Neural cell (in vitro differentiated cells): ENCODE data around the gene OR6C3. TPM values are rescaled to one million over a fixed set of nuclear protein-coding genes. Genes with fewer than 3 reads are reported as not detected.

Experiments
- H2AFZ ChIP-seq: fragments of 200-600, 300-800 bp; sonication (generic), shearing (Covaris generic); 2 replicates; pipeline ENCODE4 v1.6.0; 2014; ENCODE audit warnings: low read depth, mild to moderate bottlenecking, antibody characterized with exemption, low read length, moderate library complexity
- H3F3A ChIP-seq: fragments of 200-600 bp; shearing (Covaris generic); 2 replicates; pipeline ENCODE4 v1.6.1; 2016; ENCODE audit warnings: mild to moderate bottlenecking, moderate library complexity, mixed read lengths, antibody characterized with exemption, low read length; ENCODE audit not compliant: insufficient read depth, poor library complexity, severe bottlenecking
- H3K27ac ChIP-seq: fragments of 200-600, 300-800 bp; sonication (generic), shearing (Covaris generic); 2 replicates; pipeline ENCODE4 v1.5.1; 2014; ENCODE audit warnings: mild to moderate bottlenecking, low read length, moderate library complexity
- H3K27me3 ChIP-seq: fragments of 300-800, 200-600 bp; sonication (generic), shearing (Covaris generic); 2 replicates; pipeline ENCODE4 v1.6.0; 2014; ENCODE audit warnings: mild to moderate bottlenecking, low read depth, low read length, moderate library complexity; ENCODE audit not compliant: insufficient read depth
- H3K36me3 ChIP-seq: fragments of 300-800, 200-600 bp; sonication (generic), shearing (Covaris generic); 2 replicates; pipeline ENCODE4 v1.5.1; 2014; ENCODE audit warnings: mild to moderate bottlenecking, antibody characterized with exemption, low read length, moderate library complexity; ENCODE audit not compliant: insufficient read depth
- H3K4me2 ChIP-seq: fragments of 300-800, 200-600 bp; sonication (generic), shearing (Covaris generic); 2 replicates; pipeline ENCODE4 v1.6.0; 2014; ENCODE audit warnings: mild to moderate bottlenecking, low read length
- H3K4me3 ChIP-seq: fragments of 300-800, 200-600 bp; sonication (generic), shearing (Covaris generic); 2 replicates; pipeline ENCODE4 v1.5.1; 2014; ENCODE audit warnings: mild to moderate bottlenecking, low read length, moderate library complexity
- H3K79me2 ChIP-seq: fragments of 200-600 bp; shearing (Covaris generic); replicated peaks from 2 replicates; pipeline ENCODE4 v1.6.0; 2014; ENCODE audit warnings: mild to moderate bottlenecking, low read length, moderate library complexity; ENCODE audit not compliant: insufficient read depth
- H3K9ac ChIP-seq: fragments of 300-800, 200-600 bp; sonication (generic), shearing (Covaris generic); 2 replicates; pipeline ENCODE4 v1.6.1; 2016; ENCODE audit warnings: mild to moderate bottlenecking, low read length, mixed read lengths
- H3K9me2 ChIP-seq: fragments of 200-600 bp; shearing (Covaris generic); 2 replicates; pipeline ENCODE4 v1.6.1; 2016; ENCODE audit warnings: mild to moderate bottlenecking, low read length, mixed read lengths; ENCODE audit not compliant: insufficient read depth
- H3K9me3 ChIP-seq: fragments of 200-600, 300-800 bp; sonication (generic), shearing (Covaris generic); 2 replicates; pipeline ENCODE4 v1.6.1; 2016; ENCODE audit warnings: mild to moderate bottlenecking, mixed run types, low read length, moderate library complexity, mixed read lengths
- H4K20me1 ChIP-seq: fragments of 200-600 bp; shearing (Covaris generic); 2 replicates; pipeline ENCODE4 v1.6.1; 2016; ENCODE audit warnings: mild to moderate bottlenecking, mixed run types; ENCODE audit not compliant: insufficient read depth
- EP300 ChIP-seq: fragments of 450-650 bp; conservative IDR thresholded peaks from 2 replicates; pipeline ENCODE4 v1.6.1; 2014; ENCODE audit warnings: antibody characterized with exemption, mild to moderate bottlenecking, moderate library complexity; ENCODE audit not compliant: poor library complexity, severe bottlenecking
- EZH2 ChIP-seq: fragments of 200-600, 300-800 bp; shearing (Covaris generic), sonication (generic); IDR thresholded peaks from 2 replicates; pipeline ENCODE4 v1.6.1; 2014; ENCODE audit warnings: antibody characterized with exemption, low read length, borderline replicate concordance, mild to moderate bottlenecking; ENCODE audit not compliant: insufficient read depth, poor library complexity, severe bottlenecking
- MXI1 ChIP-seq: fragments of 450-650 bp; conservative IDR thresholded peaks from 2 replicates; pipeline ENCODE4 v1.6.1; 2014; ENCODE audit warnings: antibody characterized with exemption, mild to moderate bottlenecking; ENCODE audit not compliant: poor library complexity, severe bottlenecking
- POLR2AphosphoS5 ChIP-seq: IDR thresholded peaks from 2 replicates; pipeline ENCODE4 v1.6.1; 2012
- RAD21 ChIP-seq: fragments of 450-650 bp; conservative IDR thresholded peaks from 2 replicates; pipeline ENCODE4 v1.6.1; 2014; ENCODE audit warnings: antibody characterized with exemption, mild to moderate bottlenecking, moderate library complexity
- SMC3 ChIP-seq: fragments of 450-650 bp; conservative IDR thresholded peaks from 2 replicates; pipeline ENCODE4 v1.6.1; 2014; ENCODE audit warnings: antibody characterized with exemption, mild to moderate bottlenecking, moderate library complexity; ENCODE audit not compliant: poor library complexity
- TAF1 ChIP-seq: IDR thresholded peaks from 2 replicates; pipeline ENCODE4 v1.6.1; 2012; ENCODE audit warnings: low read depth
- polyA plus RNA-seq: library from polyadenylated mRNA; depleted of rRNA; stranded (reverse); fragments of >200 nt; gene quantifications from 2 replicates; pipeline ENCODE4 v1.2.3, GENCODE V29; 2014
- TF ChIP-seq, protein P1 (sequence below): IDR thresholded peaks from 2 replicates; pipeline ENCODE4 v1.6.1; 2012; ENCODE audit warnings: borderline replicate concordance
- TF ChIP-seq, protein P2 (sequence below): fragments of 450-650 bp; IDR thresholded peaks from 2 replicates; pipeline ENCODE4 v1.5.1; 2014; ENCODE audit warnings: antibody characterized with exemption, mild to moderate bottlenecking, moderate library complexity; ENCODE audit not compliant: poor library complexity, severe bottlenecking

The OR6C3 gene
- polyA plus RNA-seq, 1 donor from 2014 or later: not detected

DNA sequence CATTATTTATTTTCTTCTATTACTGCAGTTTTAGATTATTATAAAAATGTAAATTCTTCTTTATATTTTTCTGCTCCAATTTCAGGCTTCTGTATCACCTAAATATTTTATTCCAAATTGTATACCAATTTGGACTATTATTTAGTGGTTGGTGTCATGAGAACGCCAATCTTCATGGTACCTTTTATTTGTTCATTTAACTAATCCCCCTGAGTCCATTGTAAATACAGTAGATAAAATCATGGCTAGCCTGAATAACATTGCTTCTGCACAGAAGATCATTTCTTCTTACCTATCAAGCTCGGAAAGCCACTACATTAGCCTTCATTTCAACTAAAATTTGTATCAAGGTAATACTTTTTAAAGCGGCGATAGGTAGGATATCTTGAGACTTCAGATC, 32.1 kb downstream of the OR6C3 start, which contains the start of gene OR6C75:
Gene OR6C75 (plus strand): TSS at position 301 of the 400 bp plus-strand sequence. CDS start 2,136 bp downstream, outside the sequence.
- Histone ChIP-seq H3K27ac (no peak within 1 kb of the TSS), H3K36me3 (no peaks in the 10 kb centered on the region), H3K27me3 (no peaks in the 10 kb centered on the region), H3K9me2 (no peaks in the 10 kb centered on the region), H3K79me2 (no peaks in the 10 kb centered on the region), H3K9me3 (no peaks in the 10 kb centered on the region), H3K4me3 (no peak within 1 kb of the TSS), H4K20me1 (no peaks in the 10 kb centered on the region), H3K9ac (no peak within 1 kb of the TSS), H2AFZ (no peak within 1 kb of the TSS), H3K4me2 (no peak within 1 kb of the TSS), H3F3A (no peaks in the 10 kb centered on the region)
- no peak for TF ChIP-seq POLR2AphosphoS5
- TF ChIP-seq, protein P1, sequence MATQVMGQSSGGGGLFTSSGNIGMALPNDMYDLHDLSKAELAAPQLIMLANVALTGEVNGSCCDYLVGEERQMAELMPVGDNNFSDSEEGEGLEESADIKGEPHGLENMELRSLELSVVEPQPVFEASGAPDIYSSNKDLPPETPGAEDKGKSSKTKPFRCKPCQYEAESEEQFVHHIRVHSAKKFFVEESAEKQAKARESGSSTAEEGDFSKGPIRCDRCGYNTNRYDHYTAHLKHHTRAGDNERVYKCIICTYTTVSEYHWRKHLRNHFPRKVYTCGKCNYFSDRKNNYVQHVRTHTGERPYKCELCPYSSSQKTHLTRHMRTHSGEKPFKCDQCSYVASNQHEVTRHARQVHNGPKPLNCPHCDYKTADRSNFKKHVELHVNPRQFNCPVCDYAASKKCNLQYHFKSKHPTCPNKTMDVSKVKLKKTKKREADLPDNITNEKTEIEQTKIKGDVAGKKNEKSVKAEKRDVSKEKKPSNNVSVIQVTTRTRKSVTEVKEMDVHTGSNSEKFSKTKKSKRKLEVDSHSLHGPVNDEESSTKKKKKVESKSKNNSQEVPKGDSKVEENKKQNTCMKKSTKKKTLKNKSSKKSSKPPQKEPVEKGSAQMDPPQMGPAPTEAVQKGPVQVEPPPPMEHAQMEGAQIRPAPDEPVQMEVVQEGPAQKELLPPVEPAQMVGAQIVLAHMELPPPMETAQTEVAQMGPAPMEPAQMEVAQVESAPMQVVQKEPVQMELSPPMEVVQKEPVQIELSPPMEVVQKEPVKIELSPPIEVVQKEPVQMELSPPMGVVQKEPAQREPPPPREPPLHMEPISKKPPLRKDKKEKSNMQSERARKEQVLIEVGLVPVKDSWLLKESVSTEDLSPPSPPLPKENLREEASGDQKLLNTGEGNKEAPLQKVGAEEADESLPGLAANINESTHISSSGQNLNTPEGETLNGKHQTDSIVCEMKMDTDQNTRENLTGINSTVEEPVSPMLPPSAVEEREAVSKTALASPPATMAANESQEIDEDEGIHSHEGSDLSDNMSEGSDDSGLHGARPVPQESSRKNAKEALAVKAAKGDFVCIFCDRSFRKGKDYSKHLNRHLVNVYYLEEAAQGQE: no peak
- no peak for TF ChIP-seq MXI1
- no peak for TF ChIP-seq SMC3
- TF ChIP-seq RAD21: no peak
- TF ChIP-seq EZH2: no peak
- TF ChIP-seq TAF1: no peak
- no peak for TF ChIP-seq EP300
- TF ChIP-seq, protein P2, sequence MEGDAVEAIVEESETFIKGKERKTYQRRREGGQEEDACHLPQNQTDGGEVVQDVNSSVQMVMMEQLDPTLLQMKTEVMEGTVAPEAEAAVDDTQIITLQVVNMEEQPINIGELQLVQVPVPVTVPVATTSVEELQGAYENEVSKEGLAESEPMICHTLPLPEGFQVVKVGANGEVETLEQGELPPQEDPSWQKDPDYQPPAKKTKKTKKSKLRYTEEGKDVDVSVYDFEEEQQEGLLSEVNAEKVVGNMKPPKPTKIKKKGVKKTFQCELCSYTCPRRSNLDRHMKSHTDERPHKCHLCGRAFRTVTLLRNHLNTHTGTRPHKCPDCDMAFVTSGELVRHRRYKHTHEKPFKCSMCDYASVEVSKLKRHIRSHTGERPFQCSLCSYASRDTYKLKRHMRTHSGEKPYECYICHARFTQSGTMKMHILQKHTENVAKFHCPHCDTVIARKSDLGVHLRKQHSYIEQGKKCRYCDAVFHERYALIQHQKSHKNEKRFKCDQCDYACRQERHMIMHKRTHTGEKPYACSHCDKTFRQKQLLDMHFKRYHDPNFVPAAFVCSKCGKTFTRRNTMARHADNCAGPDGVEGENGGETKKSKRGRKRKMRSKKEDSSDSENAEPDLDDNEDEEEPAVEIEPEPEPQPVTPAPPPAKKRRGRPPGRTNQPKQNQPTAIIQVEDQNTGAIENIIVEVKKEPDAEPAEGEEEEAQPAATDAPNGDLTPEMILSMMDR: no peak

DNA sequence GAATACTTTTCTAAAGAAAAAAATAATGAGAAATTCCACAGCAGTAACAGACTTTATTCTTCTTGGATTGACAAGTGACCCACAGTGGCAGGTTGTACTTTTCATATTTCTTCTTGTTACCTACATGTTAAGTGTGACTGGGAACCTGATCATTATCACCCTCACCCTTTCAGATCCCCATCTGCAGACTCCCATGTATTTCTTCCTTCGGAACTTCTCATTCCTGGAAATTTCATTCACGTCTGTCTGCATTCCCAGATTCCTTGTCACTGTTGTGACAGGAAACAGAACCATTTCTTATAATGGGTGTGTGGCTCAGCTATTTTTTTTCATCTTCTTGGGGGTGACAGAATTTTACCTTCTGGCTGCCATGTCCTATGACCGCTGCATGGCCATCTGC, 34.5 kb downstream of the OR6C3 start:
- Histone ChIP-seq H3K9me3 (no peaks in the 10 kb centered on the region), H3K27ac (no peak overlapping the region), H3K27me3 (no peaks in the 10 kb centered on the region), H3K36me3 (no peaks in the 10 kb centered on the region), H3F3A (no peaks in the 10 kb centered on the region), H4K20me1 (no peaks in the 10 kb centered on the region), H3K9me2 (no peaks in the 10 kb centered on the region), H3K9ac (no peak overlapping the region), H3K4me2 (no peak overlapping the region), H3K4me3 (no peak overlapping the region), H2AFZ (no peak overlapping the region), H3K79me2 (no peaks in the 10 kb centered on the region)
- TF ChIP-seq POLR2AphosphoS5: no peak
- no peak for TF ChIP-seq RAD21
- no peak for TF ChIP-seq SMC3
- no peak for TF ChIP-seq EP300
- no peak for TF ChIP-seq MXI1
- no peak for TF ChIP-seq TAF1
- TF ChIP-seq, protein P1: no peak
- no peak for TF ChIP-seq EZH2
- TF ChIP-seq, protein P2: no peak
